NCI-H2196 (cell line): ENCODE results near the gene ELANE.

Experiments
- DNase-seq: peaks from one replicate; lab custom pipeline; 2025; ENCODE audit not compliant: unreplicated experiment; lab: John Stamatoyannopoulos, UW

Gene ELANE

DNA sequence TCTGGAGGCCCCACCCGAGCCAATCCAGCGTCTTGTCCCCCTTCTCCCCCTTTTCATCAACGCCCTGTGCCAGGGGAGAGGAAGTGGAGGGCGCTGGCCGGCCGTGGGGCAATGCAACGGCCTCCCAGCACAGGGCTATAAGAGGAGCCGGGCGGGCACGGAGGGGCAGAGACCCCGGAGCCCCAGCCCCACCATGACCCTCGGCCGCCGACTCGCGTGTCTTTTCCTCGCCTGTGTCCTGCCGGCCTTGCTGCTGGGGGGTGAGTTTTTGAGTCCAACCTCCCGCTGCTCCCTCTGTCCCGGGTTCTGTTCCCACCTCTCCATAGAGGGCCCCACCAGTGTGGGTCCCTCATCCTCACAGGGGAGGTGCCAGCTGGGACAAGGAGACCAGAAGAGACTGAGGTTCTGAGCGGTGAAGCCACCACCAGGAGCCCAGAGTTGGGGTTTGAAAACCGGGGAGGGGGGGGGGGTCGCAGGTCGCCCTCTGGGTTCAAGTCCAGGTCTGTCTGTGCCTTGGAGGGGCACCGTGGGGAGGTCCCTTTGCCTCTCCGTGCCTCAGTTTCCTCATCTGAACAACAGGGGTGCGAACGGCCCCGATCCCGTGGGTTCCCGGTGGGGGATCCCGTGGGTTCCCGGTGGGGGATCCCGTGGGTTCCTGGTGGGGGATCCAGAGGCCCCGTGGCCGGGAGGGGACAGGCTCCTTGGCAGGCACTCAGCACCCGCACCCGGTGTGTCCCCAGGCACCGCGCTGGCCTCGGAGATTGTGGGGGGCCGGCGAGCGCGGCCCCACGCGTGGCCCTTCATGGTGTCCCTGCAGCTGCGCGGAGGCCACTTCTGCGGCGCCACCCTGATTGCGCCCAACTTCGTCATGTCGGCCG is at the start of gene ELANE:
TSS of gene ELANE (plus strand) at position 168 of the 878 bp plus-strand sequence. CDS start at position 194, 26 bp downstream.
- DNase-seq = no peak

DNA sequence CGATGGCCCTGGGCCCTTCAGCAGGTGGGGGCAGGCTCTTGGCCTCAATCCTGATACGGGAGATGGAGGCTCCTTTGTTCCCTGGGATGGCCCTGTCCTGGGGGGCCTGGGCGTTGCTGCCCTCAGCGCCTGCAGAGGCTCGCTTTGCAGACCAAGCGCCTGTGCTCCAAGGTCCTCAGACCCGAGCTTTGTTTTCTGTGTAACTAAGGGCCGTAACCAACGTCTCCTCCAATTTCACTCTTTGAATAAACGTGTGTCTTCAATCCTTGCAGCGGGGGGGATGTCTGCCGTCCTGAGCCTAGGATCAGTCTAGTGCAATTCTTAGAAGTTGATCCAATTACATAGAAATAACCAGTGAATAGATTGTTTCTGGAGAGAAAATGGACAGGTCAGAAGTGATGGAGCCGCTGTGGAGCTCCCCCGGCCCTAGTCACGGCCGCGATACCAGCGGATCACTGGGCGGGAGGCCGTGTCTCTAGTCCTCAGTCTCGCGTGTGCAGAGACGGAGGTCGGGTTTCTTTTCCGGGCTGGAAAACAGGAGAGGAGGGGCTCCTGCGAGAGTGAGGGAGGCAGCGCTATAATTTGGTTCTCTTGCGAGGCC is 49.5 kb upstream of the ELANE start:
- DNase-seq = peak; percentile 81

DNA sequence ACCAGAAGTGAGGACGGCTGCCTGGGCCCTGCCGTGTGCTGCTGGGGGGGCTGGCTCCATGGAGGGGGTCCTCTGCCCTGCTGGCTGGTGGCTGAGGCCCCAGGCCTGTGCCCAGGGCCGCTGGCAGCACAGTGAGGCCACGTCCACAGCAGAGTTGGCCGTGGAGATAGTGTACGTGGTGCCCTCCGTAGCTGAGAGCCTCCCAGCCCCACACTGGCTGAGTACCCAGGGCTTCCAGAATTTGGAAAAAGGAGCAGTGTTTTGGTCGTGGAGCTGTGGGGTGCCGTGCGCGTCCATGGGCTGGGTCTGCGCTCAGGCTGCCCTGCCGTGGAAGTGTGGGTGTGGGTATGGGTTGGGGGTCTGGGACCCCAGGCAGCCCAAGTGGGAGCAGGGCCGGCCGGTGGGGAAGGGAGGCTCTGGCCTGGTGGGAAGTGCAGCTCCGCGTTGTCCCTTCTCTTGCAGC is 49.0 kb upstream of the ELANE start:
- no peak for DNase-seq

DNA sequence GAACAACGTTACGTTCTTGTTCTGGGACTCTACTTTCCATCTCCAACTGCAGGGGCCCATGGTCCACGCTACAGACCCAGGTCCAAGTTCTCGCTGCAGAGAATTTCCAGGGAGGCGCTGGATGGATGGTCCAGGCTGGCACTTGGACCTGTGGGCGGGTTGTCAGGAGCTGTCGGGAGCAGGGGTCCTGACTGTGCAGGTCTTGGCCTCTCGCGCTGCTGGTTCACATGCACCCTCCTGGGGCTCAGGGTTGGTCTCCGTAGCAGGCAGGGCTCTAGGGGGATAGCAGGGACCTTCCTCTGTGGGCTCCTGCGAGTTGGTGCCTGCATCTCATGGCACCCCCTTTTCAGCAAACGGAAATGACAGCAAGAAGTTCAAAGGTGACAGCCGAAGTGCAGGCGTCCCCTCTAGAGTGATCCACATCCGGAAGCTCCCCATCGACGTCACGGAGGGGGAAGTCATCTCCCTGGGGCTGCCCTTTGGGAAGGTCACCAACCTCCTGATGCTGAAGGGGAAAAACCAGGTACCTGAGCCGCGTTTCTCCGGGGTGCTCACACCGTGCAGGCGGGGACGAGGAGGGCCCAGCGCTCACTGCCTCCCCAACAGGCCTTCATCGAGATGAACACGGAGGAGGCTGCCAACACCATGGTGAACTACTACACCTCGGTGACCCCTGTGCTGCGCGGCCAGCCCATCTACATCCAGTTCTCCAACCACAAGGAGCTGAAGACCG is 48.3 kb upstream of the ELANE start:
- DNase-seq = no peak

DNA sequence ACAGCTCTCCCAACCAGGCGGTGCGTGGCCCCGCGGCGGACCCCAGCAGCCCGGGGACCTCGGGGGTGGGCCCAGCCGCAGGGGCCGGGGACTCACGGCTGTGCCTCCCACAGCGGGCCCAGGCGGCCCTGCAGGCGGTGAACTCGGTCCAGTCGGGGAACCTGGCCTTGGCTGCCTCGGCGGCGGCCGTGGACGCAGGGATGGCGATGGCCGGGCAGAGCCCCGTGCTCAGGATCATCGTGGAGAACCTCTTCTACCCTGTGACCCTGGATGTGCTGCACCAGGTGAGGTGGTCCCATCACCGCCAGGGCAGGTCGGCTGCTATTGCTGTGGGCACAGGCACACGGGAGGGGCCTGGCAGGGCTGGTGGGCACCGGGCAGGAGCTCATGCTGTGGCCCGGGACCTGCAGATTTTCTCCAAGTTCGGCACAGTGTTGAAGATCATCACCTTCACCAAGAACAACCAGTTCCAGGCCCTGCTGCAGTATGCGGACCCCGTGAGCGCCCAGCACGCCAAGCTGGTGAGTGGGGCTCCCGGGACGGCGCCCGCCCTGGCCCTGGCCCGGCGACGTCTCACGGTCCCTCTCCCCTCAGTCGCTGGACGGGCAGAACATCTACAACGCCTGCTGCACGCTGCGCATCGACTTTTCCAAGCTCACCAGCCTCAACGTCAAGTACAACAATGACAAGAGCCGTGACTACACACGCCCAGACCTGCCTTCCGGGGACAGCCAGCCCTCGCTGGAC is 47.5 kb upstream of the ELANE start:
- no peak for DNase-seq

DNA sequence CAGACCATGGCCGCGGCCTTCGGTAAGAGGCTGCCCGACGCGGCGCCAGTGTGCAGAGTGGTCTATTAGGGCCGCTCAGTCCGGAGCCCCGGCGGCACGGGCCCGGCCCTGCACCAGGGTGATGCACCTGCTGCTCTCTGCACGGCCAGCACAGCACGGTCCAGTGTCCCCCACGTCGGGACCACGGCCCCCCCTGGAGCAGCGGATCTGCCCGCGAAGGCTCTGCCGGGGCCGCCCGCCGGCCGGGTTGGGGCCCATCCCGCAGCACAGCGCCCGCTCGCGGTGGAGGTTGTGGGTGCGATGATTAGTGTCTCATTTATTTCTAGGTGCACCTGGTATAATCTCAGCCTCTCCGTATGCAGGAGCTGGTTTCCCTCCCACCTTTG is 46.9 kb upstream of the ELANE start:
- no peak for DNase-seq

DNA sequence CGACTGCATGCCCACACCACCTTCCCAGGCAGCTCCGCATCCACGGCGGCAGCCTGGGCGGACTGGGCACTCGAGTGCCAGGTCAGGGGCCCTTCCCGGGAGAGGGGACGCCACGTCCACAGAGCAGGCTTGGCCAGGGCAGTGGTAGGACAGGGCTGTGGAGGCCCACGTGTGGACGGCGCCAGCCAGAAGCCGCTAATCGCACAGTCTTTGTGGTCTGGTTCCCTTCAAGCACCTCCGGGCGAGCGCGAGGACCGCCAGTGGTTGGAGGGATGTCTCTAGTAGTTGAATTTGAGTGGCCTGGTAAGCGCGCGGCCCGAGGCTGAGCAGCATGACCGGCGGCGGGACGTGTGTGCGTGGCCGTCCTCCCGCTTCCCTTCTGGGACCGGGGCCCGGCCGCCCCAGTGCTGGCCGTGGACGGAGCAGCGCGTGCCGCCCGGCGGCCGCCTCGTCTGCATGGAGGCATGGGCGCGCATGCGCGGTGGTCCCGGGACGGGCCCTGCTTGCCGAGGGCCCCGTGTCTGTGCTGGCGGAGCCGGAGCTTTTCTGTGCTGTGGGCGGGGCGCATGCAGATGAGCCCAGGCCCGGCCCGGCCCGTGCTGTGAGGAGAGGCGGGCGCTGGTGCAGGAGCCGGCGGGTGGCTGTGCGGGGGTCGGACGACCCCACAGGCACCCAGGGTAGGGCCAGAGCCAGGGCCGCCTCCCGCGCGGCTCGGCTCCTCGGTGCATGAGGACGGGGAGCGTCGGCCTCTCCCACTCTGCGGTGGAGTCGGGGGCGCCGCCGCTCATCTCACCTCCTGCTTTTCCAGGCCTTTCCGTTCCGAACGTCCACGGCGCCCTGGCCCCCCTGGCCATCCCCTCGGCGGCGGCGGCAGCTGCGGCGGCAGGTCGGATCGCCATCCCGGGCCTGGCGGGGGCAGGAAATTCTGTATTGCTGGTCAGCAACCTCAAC is 46.2 kb upstream of the ELANE start:
- DNase-seq = no peak

DNA sequence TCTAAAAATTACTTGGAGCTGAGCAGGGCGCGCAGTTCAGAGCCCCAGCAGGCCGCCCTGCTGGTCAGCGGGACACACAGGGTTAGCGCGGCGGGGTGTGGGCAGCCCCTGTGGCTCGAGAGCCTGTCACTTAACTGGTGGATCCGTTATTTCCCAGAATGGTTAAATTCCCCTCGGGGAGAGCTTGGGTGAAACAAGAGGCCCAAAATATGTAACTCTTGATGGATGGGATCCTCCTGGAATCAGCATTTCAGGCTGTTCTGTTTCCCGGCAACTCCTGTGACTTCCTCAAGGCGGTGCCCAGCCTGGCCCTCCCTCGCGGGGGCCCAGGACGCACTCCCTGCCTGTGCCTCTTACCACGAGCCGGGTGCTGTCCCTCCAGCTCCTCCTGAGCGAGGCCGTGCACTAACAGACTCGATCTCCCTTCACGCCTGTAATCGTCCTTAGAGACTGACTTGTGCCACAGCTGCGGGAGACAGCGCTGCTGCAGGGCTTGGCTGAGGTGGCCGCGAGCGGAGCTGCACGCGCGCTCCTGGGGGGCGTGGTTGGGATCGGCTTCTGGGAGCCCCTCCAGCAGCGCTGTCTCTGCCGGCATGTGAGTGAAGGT is 45.2 kb upstream of the ELANE start:
- no peak for DNase-seq

DNA sequence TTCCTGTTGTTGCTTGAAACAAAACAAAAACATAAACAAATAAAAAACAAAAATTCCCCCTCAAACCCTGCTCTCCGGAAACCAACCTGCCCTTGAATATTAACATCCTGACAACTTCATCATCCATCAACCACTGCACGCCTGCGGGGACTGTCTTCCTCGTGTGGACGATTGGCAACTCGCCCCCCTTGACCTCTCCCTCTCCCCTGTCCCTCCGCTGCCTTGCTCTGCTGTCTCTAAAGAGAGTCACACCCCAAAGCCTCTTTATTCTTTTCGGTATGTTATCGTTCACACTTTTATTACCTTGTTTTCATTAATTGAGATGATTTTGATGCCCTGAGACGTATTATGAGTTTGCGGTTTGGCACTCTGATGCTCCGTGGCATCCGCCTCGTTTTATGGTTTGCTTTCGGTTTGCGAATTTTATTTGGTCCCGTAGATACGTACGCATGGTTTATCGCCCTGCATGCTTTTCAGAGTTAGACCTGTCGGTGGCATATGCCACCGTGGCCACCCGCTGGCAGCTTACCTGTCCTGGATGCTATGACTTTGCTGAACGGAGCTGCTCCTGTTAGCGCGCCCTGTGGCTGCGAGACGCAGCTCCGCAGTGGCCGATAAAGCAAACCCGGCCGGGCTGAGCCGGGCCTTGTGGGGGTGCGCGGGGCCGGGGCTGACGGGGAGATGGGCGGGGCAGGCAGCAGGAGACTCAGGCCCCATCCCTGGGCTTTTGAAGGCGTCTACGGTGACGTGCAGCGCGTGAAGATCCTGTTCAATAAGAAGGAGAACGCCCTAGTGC is 44.3 kb upstream of the ELANE start:
- no peak for DNase-seq

DNA sequence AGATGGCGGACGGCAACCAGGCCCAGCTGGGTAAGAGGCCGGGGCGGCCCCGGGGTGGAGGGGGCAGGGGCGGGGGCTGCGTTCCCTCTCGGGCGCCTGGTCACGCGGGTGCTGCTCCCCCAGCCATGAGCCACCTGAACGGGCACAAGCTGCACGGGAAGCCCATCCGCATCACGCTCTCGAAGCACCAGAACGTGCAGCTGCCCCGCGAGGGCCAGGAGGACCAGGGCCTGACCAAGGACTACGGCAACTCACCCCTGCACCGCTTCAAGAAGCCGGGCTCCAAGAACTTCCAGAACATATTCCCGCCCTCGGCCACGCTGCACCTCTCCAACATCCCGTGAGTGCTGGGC is 43.7 kb upstream of the ELANE start:
- DNase-seq = no peak

DNA sequence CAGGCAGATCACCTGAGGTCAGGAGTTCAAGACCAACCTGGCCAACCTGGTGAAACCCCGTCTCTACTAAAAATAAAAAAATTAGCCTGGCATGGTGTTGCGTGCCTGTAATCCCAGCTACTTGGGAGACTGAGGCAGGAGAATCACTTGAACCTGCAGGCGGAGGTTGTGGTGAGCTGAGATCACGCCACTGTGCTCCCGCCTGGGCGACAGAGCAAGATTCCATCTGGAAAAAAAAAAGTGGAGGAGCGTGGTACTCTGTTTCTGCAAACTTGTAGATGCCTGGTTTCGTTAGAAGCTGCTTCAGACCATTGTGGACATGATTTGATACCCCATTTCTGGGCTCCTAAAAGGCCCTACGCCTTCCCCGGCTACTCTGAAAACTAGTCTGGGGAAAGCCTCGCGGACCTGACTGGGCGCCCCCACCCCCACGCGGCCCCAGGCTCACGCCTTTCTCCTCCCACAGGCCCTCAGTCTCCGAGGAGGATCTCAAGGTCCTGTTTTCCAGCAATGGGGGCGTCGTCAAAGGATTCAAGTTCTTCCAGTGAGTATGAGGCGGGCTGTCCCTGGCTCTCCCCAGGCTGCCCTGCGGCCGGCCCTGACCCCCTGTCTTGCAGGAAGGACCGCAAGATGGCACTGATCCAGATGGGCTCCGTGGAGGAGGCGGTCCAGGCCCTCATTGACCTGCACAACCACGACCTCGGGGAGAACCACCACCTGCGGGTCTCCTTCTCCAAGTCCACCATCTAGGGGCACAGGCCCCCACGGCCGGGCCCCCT is 41.8 kb upstream of the ELANE start:
- DNase-seq = no peak

DNA sequence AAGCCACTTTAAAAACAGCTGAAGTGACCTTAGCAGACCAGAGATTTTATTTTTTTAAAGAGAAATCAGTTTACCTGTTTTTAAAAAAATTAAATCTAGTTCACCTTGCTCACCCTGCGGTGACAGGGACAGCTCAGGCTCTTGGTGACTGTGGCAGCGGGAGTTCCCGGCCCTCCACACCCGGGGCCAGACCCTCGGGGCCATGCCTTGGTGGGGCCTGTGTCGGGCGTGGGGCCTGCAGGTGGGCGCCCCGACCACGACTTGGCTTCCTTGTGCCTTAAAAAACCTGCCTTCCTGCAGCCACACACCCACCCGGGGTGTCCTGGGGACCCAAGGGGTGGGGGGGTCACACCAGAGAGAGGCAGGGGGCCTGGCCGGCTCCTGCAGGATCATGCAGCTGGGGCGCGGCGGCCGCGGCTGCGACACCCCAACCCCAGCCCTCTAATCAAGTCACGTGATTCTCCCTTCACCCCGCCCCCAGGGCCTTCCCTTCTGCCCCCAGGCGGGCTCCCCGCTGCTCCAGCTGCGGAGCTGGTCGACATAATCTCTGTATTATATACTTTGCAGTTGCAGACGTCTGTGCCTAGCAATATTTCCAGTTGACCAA is 41.1 kb upstream of the ELANE start:
- DNase-seq = no peak

DNA sequence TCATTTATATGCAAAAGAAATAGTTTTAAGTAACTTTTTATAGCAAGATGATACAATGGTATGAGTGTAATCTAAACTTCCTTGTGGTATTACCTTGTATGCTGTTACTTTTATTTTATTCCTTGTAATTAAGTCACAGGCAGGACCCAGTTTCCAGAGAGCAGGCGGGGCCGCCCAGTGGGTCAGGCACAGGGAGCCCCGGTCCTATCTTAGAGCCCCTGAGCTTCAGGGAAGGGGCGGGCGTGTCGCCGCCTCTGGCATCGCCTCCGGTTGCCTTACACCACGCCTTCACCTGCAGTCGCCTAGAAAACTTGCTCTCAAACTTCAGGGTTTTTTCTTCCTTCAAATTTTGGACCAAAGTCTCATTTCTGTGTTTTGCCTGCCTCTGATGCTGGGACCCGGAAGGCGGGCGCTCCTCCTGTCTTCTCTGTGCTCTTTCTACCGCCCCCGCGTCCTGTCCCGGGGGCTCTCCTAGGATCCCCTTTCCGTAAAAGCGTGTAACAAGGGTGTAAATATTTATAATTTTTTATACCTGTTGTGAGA is 40.5 kb upstream of the ELANE start:
- no peak for DNase-seq

DNA sequence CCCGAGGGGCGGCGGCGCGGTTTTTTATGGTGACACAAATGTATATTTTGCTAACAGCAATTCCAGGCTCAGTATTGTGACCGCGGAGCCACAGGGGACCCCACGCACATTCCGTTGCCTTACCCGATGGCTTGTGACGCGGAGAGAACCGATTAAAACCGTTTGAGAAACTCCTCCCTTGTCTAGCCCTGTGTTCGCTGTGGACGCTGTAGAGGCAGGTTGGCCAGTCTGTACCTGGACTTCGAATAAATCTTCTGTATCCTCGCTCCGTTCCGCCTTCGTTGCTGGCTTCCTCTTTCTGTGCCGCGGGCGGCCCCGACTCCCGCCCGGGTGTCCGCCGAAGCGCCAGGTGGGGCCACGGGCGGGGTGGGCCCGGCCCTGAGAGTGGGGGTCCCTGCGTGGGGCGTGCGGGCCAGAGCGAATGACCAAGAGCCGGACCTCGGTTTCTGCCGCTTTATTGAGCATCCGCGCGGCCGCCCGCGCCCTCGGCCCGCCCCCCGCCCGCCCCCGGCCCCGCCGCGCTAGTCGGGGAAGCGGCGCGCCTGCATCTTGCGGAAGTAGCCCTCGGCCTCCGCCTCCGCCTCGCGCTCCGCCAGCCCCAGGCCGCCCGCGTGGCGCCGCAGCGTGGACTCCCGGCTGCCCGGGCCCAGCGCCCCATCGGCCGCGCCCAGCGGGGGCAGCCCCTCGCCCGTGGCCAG is 39.9 kb upstream of the ELANE start:
- DNase-seq = no peak

DNA sequence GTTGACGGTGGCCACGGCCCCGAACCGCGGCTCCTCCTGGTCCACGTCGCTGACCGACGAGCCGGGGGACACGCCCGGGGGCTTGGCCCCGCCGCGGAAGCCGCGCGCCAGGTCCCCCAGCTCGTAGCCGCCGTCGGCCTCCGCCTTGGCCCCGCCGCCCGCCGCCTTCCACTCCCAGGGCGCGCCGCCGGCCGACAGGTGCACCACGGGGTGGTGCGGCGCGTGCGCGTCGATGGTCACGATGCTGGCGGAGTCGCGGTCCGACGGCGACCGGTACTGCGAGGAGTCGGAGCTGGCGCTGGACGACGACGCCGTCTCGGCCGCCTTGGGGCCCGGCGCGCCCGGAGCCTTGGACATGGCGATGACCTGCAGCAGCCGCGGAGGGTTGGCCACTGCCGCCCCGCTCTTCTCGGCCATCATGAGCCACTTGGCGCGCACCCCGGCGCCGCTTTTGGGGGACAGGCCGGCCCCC is 39.3 kb upstream of the ELANE start:
- no peak for DNase-seq

DNA sequence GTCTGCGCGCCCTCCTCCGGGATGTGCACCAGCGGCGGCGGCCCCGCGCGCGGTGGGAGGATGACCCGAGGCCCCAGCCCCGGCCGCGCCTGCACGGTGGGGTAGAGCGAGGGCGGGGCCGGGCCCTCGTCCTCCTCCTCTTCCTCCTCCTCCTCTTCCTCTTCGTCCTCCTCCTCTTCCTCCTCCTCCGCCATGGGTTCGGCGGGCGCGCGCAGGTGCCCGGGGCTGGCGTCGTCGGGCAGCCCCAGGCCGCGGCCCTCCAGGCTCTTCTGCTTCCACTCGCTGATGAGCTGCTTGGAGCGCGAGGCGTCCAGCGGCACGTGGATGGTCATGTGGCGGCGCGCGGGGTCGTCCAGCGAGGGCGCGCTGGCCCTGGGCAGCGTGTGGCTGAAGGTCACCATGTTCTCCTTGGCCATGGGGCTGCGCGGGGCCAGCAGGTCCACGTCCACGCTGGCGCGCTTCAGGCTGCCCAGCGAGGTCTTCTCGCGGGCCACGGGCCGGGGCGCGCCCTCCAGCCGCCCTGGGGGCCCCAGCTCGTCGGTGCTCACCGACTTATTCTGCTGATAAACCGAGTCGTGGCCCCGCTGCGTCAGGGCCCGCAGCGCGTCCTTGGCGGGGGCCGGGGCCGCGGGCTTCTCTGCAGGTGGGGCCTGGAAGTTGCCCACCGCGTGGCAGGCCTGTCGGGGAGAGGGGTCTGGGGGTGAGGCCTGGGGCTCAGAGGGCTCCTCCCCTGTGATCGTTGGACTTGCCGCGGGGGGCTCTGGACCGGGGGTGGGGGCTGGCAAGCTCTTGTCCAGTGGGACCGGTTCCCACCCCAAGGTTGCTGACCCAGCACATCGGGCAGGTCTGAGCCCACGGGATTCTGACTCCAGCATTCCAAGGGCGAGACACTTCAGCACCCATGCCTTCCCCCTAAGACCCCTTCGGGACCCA is 38.6 kb upstream of the ELANE start:
- DNase-seq = no peak
